GM18517 (cell line): ENCODE data around the gene PARL.
"Not testable (repeated sequence)": the region's sequence is repeated elsewhere in the genome, so short reads cannot be mapped to it uniquely, and the experiment has no call there.

Source experiments
- ATAC-seq: cut with Tn5 transposase; IDR thresholded peaks from one replicate; pipeline ENCODE4 v1.9.1; 2021; ENCODE audit warnings: mild to moderate bottlenecking, moderate library complexity; ENCODE audit not compliant: unreplicated experiment

The PARL gene

GRCh38 chr3:183796372-183796771 is 88.3 kb downstream of the PARL start:
- no peak for ATAC-seq

- no peak for ATAC-seq
Observed at GRCh38 chr3:183794452-183794851, 90.2 kb downstream of the PARL start.

- ATAC-seq, result no peak
Observed at GRCh38 chr3:183792976-183793375, 91.7 kb downstream of the PARL start.

- no peak for ATAC-seq
Observed at GRCh38 chr3:183790700-183791099, 94.0 kb downstream of the PARL start.

DNA sequence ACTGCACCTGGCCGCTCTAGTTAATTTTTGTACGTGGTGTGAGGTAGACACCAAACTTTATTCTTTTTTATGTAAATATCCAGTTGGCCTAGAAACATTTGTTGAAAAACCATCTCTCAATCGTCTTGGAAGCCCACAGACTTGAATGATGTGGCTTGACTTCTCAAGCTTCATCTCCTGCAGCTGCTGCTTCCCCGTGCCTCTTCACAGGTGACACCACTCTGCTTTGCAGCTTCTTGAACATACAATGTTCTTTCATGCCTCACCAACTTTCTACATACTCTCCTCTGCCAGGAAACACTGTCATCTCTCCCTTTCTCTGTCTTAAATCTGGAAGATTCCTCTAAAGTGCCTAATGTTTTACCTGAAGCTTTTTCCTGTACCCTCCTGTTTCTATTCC is 94.9 kb downstream of the PARL start:
- no peak for ATAC-seq

GRCh38 chr3:183784503-183784902 is 100.2 kb downstream of the PARL start:
- ATAC-seq, result not testable (repeated sequence)

DNA sequence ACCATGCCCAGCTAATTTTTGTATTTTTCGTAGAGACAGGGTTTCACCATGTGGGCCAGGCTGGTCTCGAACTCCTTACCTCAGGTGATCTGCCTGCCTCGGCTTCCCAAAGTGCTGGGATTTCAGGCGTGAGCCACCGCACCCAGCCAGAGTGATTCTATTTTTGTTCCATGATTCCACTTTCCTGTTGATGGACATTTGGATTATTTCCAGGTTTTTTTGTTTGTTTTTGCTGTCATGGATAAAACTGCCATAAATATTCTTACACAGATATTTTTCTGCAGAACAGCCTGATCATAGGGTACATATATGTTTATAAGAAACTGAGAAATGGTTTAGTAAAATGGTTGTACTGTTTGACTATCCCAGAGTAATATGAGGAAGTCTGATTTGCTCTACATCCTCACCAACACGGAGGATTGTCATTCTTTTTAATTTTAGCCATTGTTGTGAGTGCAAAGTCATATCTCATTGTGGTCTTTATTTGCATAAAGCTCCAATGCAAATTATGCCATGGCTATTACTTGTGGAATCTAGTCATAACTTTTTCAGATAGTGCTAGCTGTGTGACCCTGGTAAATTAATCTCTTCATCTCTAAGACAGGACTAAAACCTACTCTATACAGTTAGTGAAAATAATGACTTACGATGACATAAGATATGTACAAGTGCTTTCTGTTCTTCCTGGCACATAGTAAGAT is 102.0 kb downstream of the PARL start:
- ATAC-seq, result no peak

GRCh38 chr3:183781246-183781645 is 103.4 kb downstream of the PARL start:
- no peak for ATAC-seq

DNA sequence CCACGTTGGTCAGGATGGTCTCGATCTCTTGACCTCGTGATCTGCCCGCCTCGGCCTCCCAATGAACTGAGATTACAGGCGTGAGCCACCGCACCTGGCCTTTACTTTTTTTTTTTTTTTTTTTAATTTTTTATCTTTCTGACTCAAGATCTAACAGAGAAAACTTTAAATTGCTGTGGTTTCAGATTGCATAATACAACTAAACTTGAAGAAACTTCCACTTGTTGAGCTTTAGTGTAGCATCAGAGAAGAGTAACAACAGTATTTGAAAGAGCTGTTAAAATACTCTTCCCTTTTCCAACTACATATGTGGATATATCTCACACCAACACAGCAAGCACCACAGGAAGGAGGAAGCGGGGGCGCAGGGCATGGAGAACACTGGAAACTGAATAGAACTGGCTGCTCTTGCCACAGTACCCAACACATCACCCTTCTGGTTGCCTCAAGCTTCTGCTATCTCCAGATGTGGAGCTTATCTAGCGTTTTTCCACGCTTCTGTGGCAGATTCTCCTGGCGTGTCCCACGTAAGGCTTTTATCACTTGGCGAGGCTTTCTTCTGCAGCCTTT is 104.7 kb downstream of the PARL start:
- no peak for ATAC-seq
